Fibroblast of lung (primary cell): ENCODE data around the gene MRPL24.

Source experiments
- CTCF ChIP-seq, 2 donors: IDR thresholded peaks in 1 of 2; conservative IDR thresholded peaks in 1 of 2; 1 replicate in 1 of 2; 2 replicates in 1 of 2; pipeline ENCODE4 v1.5.1; 2011 to 2012; ENCODE audit warnings: low read length in 2 of 2, control low read depth in 1 of 2, inconsistent platforms in 1 of 2, low read depth in 1 of 2, mild to moderate bottlenecking in 1 of 2
- EZH2 ChIP-seq: IDR thresholded peaks from 2 replicates; pipeline ENCODE4 v1.5.1; 2012; ENCODE audit warnings: low read length, control low read depth, mild to moderate bottlenecking; ENCODE audit errors: missing control alignments

- TF ChIP-seq CTCF (conservative IDR thresholded peaks at IDR 0.05 in 1 of 2, IDR thresholded peaks at IDR 0.05 in 1 of 2; ENCODE audit: low read depth in 1 of 2, low read length in 2 of 2) = no peak
- no peak for TF ChIP-seq EZH2
These were observed 25.6 kb upstream of the MRPL24 start for GRCh38 chr1:156766298-156767100.
